Superior temporal gyrus (tissue), 1 donor: ENCODE data around the gene MCOLN2.

Experiments used
- DNase-seq: peaks from one replicate; pipeline ENCODE4 v3.0.0-alpha.2; 2016; ENCODE audit errors: extremely low spot score

The MCOLN2 gene

GRCh38 chr1:84896279-84896678, 100.6 kb downstream of the MCOLN2 start:
- no peak for DNase-seq

DNA sequence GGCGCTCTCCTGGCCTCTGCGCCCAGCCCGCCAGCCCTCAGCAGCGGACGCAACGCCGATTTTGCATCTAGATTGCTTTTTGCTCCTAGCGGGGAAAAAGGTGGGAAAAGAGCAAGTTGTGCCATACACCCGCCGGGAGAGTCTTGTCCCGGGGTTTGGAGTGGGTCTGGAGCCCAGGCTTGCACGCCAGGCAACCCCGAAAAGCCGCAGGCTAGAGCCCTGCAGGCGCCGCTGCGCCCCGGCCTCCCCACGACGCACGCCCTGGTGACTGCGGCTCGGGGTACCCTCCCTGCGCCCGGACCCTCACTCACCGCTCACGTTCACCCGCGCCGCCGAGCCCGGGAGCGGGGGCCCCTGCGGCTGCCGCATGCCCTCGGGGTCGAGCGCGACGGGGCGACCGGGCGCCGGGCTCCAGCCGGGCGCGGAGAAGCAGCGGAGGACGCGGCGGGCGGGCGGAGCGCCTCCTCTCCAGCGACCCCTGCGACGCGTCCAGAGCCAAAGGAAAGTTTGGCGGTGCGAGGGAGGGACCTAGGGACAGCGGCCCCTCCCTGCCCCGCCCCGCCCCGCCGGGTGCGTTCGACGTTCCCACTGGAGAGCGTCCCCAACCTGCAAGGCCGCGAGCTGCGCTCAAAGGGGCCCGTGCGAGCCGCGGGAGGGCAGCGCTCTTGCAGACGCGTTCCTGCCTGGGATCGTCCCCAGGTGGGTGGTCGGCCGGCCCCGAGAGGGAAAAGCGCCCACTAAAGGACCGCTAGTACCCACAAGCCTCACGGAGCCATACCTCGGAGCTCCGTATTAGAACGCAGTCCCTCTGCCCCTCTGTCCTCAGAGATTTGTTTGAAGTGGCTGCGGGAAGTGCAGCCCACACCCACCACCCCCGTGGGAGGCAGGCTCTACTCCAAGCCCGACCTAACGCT, 104.0 kb downstream of the MCOLN2 start, which contains the start of gene LPAR3:
LPAR3 (minus strand) TSS at position 502 of the 914 bp plus-strand sequence. CDS start 27,086 bp downstream, outside the sequence.
- no peak for DNase-seq

DNA sequence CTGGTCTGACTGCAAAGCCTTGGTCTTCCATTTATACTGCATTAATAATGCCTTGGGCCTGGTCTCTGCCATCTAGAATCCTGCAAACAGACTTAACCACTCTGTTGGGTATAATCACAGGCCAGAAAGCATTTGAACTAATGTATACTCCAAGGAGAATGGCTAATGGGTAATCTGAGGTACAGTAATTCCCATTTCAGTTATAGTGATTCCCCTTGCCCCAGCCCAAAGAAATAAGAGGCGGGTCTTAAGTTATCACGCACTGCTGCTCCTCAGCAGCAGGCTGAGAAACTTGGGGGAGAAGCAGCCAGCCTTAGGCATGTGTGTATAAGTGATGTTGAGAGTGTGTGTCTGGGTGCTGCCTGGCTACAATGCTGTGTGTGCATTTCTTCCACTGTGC, 106.3 kb downstream of the MCOLN2 start:
- no peak for DNase-seq

- no peak for DNase-seq
Measured at GRCh38 chr1:84889437-84889836, 107.5 kb downstream of the MCOLN2 start.

GRCh38 chr1:84888753-84889152, 108.2 kb downstream of the MCOLN2 start:
- DNase-seq = no peak

DNA sequence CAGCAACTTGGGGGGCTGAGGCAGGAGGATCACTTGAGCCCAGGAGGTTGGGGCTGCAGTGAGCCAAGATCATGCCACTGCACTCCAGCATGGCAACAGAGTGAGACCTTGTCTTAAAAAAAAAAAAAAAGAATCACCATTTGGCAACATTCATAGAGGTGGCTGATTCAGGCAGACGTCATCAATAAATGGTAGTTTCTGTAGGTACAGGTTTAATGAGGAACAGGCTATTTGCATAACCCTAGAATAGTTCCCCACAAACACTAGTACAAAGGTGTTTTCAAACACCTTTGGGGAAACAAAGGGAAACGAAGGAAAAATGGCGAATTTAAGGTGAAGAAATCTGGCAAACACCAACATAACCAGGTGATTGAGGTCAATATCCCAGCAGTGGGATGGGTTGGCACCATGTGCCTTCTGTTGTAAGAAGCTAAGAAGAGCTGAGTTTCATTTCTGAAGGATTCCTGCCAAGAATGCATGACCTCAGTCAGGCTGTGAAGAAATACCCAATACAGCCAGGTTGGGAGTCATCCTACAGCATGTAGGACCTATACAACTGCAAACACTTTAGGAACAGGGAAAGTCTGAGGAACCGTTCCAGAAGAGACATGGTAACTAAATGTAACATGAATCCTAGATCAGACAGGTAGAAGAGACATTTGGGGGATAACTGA, 109.5 kb downstream of the MCOLN2 start:
- no peak for DNase-seq

GRCh38 chr1:84885469-84885868, 111.4 kb downstream of the MCOLN2 start:
- no peak for DNase-seq

- DNase-seq = no peak
Measured at GRCh38 chr1:84884671-84885389, 112.1 kb downstream of the MCOLN2 start.

- DNase-seq = no peak
Measured at GRCh38 chr1:84883286-84883685, 113.6 kb downstream of the MCOLN2 start.

DNA sequence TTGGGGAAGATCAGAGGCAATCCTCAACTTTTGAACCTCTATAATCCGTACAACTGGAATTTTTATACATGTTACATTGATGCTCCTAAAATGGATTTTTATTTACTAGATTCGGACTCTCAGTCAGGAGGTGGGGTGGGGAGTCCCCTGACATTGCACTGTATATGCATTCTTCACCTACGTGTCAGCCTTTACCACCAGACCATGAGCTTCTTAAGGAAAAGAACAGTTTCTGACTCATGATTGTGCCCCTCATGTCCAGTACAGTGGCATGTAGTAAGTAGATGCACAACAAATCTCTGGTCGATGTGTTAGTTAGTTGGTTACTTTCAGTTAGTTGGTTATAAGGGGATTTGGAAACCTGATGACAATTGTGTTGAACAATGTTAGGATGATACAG, 119.3 kb downstream of the MCOLN2 start:
- no peak for DNase-seq

DNA sequence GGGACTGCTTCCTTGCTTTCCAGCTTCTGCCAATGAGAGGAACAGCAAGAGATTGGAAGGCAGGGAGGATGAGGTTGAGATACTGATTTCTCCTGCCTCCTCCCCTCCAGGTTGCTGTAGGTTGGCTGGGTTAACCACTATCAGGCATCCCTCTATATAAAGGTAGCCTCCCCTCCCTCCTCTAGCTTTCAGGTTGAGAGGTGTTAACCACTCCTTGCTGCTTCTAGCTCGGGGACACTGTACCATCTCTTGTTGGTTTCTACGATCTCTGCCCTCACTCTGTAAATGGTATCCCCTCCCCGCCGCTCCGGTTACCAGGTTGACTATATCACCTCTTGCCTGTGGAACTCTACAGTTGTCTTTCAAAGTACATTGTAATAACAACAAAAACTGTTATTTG, 120.6 kb downstream of the MCOLN2 start:
- no peak for DNase-seq
